GM23248 (cell line): ENCODE results near the gene PPT2. TPM values are rescaled to one million over a fixed set of nuclear protein-coding genes. Genes with fewer than 3 reads are reported as not detected.

Experiments used
- DNase-seq: peaks from one replicate; pipeline ENCODE4 v3.0.0-alpha.2; 2015
- H2AFZ ChIP-seq: fragments of 200-600 bp; sonication (generic); 2 replicates; pipeline ENCODE4 v1.6.1; 2016; ENCODE audit warnings: antibody characterized with exemption
- H3F3A ChIP-seq: fragments of 200-600 bp; sonication (generic); 2 replicates; pipeline ENCODE4 v1.6.1; 2016; ENCODE audit warnings: mild to moderate bottlenecking, antibody characterized with exemption, mixed run types; ENCODE audit not compliant: insufficient read depth
- H3K27ac ChIP-seq: fragments of 200-600 bp; sonication (generic); 2 replicates; pipeline ENCODE4 v1.5.1; 2016; ENCODE audit warnings: mild to moderate bottlenecking
- H3K27me3 ChIP-seq: fragments of 200-600 bp; sonication (generic); replicated peaks from 2 replicates; pipeline ENCODE4 v1.6.1; 2016; ENCODE audit warnings: mild to moderate bottlenecking; ENCODE audit not compliant: insufficient read depth
- H3K36me3 ChIP-seq: fragments of 200-600 bp; sonication (generic); 2 replicates; pipeline ENCODE4 v1.6.1; 2016; ENCODE audit warnings: low read depth, mild to moderate bottlenecking
- H3K4me1 ChIP-seq: fragments of 200-600 bp; sonication (generic); 2 replicates; pipeline ENCODE4 v1.6.1; 2016; ENCODE audit warnings: mild to moderate bottlenecking; ENCODE audit not compliant: insufficient read depth
- H3K4me2 ChIP-seq: fragments of 200-600 bp; sonication (generic); one replicate; pipeline ENCODE4 v1.6.1; 2016; ENCODE audit warnings: mild to moderate bottlenecking; ENCODE audit not compliant: unreplicated experiment
- H3K4me3 ChIP-seq: fragments of 200-600 bp; sonication (generic); 2 replicates; pipeline ENCODE4 v1.5.1; 2016; ENCODE audit warnings: mild to moderate bottlenecking
- H3K79me2 ChIP-seq: fragments of 200-600 bp; sonication (generic); 2 replicates; pipeline ENCODE4 v1.6.1; 2016; ENCODE audit warnings: mild to moderate bottlenecking; ENCODE audit not compliant: insufficient read depth
- H3K9ac ChIP-seq: fragments of 200-600 bp; sonication (generic); 2 replicates; pipeline ENCODE4 v1.6.1; 2016; ENCODE audit warnings: mild to moderate bottlenecking
- H3K9me2 ChIP-seq: fragments of 200-600 bp; sonication (generic); 2 replicates; pipeline ENCODE4 v1.6.1; 2016; ENCODE audit warnings: mixed run types, mild to moderate bottlenecking, moderate library complexity; ENCODE audit not compliant: insufficient read depth
- H3K9me3 ChIP-seq: fragments of 200-600 bp; sonication (generic); one replicate; pipeline ENCODE4 v1.6.1; 2017; ENCODE audit warnings: low read depth
- H4K20me1 ChIP-seq: fragments of 200-600 bp; sonication (generic); 2 replicates; pipeline ENCODE4 v1.6.0; 2016; ENCODE audit not compliant: insufficient read depth
- EZH2 ChIP-seq: fragments of 200-600 bp; sonication (generic); IDR thresholded peaks from 2 replicates; pipeline ENCODE4 v1.6.1; 2018; ENCODE audit warnings: antibody characterized with exemption, mild to moderate bottlenecking; ENCODE audit not compliant: insufficient read depth, poor library complexity, severe bottlenecking
- EZH2phosphoT487 ChIP-seq: fragments of 200-600 bp; sonication (generic); IDR thresholded peaks from 2 replicates; pipeline ENCODE4 v1.6.1; 2018; ENCODE audit warnings: antibody characterized with exemption, moderate library complexity, mild to moderate bottlenecking, low read depth; ENCODE audit not compliant: insufficient read depth
- WGBS, 2 experiments: methylation state at CpG; one replicate each; pipeline ENCODE4 v1.1.6; 2015 to 2017; ENCODE audit warnings: low lambda C conversion rate in 2 of 2, low coverage in 1 of 2; ENCODE audit errors: missing lambda C conversion rate in 2 of 2; 5-methylcytosine and 5-hydroxymethylcytosine counted together
- in situ Hi-C: fragments of 300-500 bp; cut with MboI; formaldehyde crosslinking; loops from 2 replicates; pipeline ENCODE4 v1.15.0; 2020
- polyA plus RNA-seq: library from polyadenylated mRNA; unstranded; fragments of >200 nt; fragmentation: Nextera tagmentation; extraction: Ambion mirVana; gene quantifications from 2 replicates; pipeline ENCODE4 v1.2.1, GENCODE V29; 2016
- total RNA-seq: library from RNA; depleted of rRNA; stranded (reverse); fragments of >200 nt; shearing (Covaris generic); gene quantifications from 2 replicates; pipeline ENCODE4 v1.2.3, GENCODE V29; 2014

Gene PPT2
- total and polyA plus RNA-seq, 2 experiments from 2014 or later: 10.3 to 12.8 TPM

- WGBS, 2 experiments: 82 to 91% methylated on average over 21 to 55 of the region's 55 CpGs
- in situ Hi-C loops: no loop called here
- H3K4me1 ChIP-seq: peaks cover 18% of the 10 kb centered on the region
- H3F3A ChIP-seq: peaks cover 9% of the 10 kb centered on the region; the same call in 1 of the 2 replicates
- no peaks in the 10 kb centered on the region for H3K27me3 ChIP-seq
- H3K4me2 ChIP-seq: no peak overlapping the region
- H3K4me3 ChIP-seq: no peak overlapping the region
- H3K9me3 ChIP-seq: no peaks in the 10 kb centered on the region
- no peaks in the 10 kb centered on the region for H3K9me2 ChIP-seq
- TF ChIP-seq EZH2 (no peak), EZH2phosphoT487 (no peak)
- H3K27ac ChIP-seq: no peak overlapping the region
- no peak overlapping the region for H2AFZ ChIP-seq
- H3K9ac ChIP-seq: no peak overlapping the region
- no peaks in the 10 kb centered on the region for H4K20me1 ChIP-seq
- H3K79me2 ChIP-seq: peaks cover 12% of the 10 kb centered on the region
- peaks cover 4% of the 10 kb centered on the region; the same call in 1 of the 2 replicates for H3K36me3 ChIP-seq
- DNase-seq: no peak
These were observed 3.7 kb upstream of the PPT2 start for GRCh38 chr6:32149932-32150870.

- peak overlapping the region; percentile 94 for H3K4me3 ChIP-seq
- H3K79me2 ChIP-seq: peaks cover 22% of the 10 kb centered on the region
- peaks cover 9% of the 10 kb centered on the region; the same call in 1 of the 2 replicates for H3F3A ChIP-seq
- no peak for TF ChIP-seq EZH2
- TF ChIP-seq EZH2phosphoT487: no peak
- no peaks in the 10 kb centered on the region for H3K9me2 ChIP-seq
- no peaks in the 10 kb centered on the region for H4K20me1 ChIP-seq
- peaks cover 4% of the 10 kb centered on the region; the same call in 1 of the 2 replicates for H3K36me3 ChIP-seq
- peak overlapping the region; percentile 30; the same call in 1 of the 2 replicates for H2AFZ ChIP-seq
- H3K9me3 ChIP-seq: no peaks in the 10 kb centered on the region
- peaks cover 20% of the 10 kb centered on the region for H3K4me1 ChIP-seq
- H3K4me2 ChIP-seq: peak overlapping the region; percentile 93
- H3K9ac ChIP-seq: peak overlapping the region; percentile 91
- no peaks in the 10 kb centered on the region for H3K27me3 ChIP-seq
- H3K27ac ChIP-seq: no peak overlapping the region
- in situ Hi-C loops: no loop called here
- 34 to 66% methylated on average over 4 to 8 of the region's 8 CpGs for WGBS, 2 experiments
- DNase-seq: peak; percentile 25
These were observed 2.6 kb upstream of the PPT2 start for GRCh38 chr6:32151181-32151862.

- peaks cover 9% of the 10 kb centered on the region; the same call in 1 of the 2 replicates for H3F3A ChIP-seq
- H2AFZ ChIP-seq: peak within 1 kb of the TSS; percentile 97
- peak; percentile 45 for DNase-seq
- in situ Hi-C loops: no loop called here
- TF ChIP-seq EZH2phosphoT487 (no peak), EZH2 (no peak)
- no peaks in the 10 kb centered on the region for H3K27me3 ChIP-seq
- no peaks in the 10 kb centered on the region for H3K9me2 ChIP-seq
- no peaks in the 10 kb centered on the region for H4K20me1 ChIP-seq
- H3K9ac ChIP-seq: peak within 1 kb of the TSS; percentile 91
- H3K79me2 ChIP-seq: peaks cover 28% of the 10 kb centered on the region
- H3K36me3 ChIP-seq: peaks cover 4% of the 10 kb centered on the region; the same call in 1 of the 2 replicates
- WGBS, 2 experiments: 4 to 16% methylated on average over 5 to 20 of the region's 24 CpGs
- peaks cover 20% of the 10 kb centered on the region for H3K4me1 ChIP-seq
- H3K4me2 ChIP-seq: peak within 1 kb of the TSS; percentile 93
- no peaks in the 10 kb centered on the region for H3K9me3 ChIP-seq
- peak within 1 kb of the TSS; percentile 91 for H3K27ac ChIP-seq
- H3K4me3 ChIP-seq: peak within 1 kb of the TSS; percentile 94
These were observed 1.8 kb upstream of the PPT2 start, which contains the start of gene PRRT1 for GRCh38 chr6:32151863-32152768. TSS of gene PRRT1 (minus strand) at chr6:32151939. CDS start at chr6:32151827, 112 bp downstream.
